ENCODE results near the gene CTBP1.

The CTBP1 gene

DNA sequence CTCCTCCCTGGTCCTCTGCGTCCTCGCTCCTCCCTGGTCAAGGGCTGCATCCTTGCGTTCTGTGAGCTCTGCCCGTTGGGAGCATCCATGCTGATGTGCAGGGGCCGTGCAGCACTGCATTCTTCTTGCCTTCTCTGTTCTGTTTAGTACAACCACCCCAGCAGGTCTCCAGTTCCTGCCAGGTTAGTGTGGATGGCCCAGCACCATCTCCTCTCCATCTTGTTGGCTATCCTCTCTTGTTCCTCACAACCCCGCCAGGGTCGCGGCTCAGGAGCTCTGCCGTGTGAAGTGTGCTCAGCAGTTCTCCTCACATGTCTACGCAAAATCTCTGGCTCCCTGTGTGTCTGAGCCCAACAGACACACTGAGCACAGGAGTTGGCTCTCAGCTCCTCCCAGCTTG, 30.3 kb upstream of the CTBP1 start:
- no peak for DNase-seq

- no peak for DNase-seq
Observed at GRCh38 chr4:1277667-1278665, 29.0 kb upstream of the CTBP1 start.

GRCh38 chr4:1276984-1277383, 28.1 kb upstream of the CTBP1 start:
- DNase-seq, result no peak

- no peak for DNase-seq
Observed at GRCh38 chr4:1274871-1275270, 25.9 kb upstream of the CTBP1 start.

DNA sequence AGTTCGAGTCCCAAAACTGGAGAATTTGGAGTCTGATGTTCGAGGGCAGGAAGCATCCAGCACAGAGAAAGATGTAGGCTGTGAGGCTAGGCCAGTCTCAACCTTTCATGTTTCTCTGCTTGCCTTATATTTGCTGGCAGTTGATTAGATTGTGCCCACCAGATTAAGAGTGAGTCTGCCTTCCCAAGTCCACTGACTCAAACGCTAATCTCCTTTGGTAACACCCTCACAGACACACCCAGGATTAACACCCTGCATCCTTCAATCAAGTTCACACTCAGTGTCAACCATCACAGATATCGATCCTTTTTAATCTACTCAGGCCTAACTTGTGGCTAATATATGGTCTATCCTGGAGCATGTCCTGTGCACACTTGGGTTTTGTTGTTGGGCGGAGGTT, 22.8 kb upstream of the CTBP1 start:
- no peak for DNase-seq

GRCh38 chr4:1269209-1269608, 20.3 kb upstream of the CTBP1 start:
- DNase-seq, result no peak

- DNase-seq, result no peak
Observed at GRCh38 chr4:1266881-1267763, 18.2 kb upstream of the CTBP1 start.

GRCh38 chr4:1265351-1265750, 16.4 kb upstream of the CTBP1 start:
- no peak for DNase-seq

GRCh38 chr4:1264942-1265341, 16.0 kb upstream of the CTBP1 start:
- no peak for DNase-seq

- DNase-seq, result no peak
Observed at GRCh38 chr4:1261107-1261928, 12.4 kb upstream of the CTBP1 start.

- DNase-seq, result no peak
Observed at GRCh38 chr4:1260418-1261106, 11.6 kb upstream of the CTBP1 start.

DNA sequence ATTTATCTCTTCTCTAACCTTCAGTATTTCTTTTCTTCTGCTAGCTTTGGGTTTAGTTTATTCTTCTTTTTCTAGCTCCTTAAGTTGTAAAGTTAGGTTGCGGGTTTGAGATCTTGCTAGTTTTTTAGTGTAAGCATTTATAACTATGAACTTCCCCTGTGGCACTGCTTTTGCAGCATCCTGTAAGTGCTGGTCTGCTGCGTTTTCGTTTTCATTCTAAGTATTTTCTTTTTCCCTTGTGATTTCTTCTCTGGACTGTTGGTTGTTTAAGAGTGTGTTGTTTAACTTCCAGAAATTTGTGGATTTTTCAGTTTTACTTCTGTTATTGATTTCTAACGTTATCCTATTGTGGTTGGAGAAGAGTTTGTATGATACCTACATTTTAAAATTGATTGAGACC, 11.0 kb upstream of the CTBP1 start:
- no peak for DNase-seq

DNA sequence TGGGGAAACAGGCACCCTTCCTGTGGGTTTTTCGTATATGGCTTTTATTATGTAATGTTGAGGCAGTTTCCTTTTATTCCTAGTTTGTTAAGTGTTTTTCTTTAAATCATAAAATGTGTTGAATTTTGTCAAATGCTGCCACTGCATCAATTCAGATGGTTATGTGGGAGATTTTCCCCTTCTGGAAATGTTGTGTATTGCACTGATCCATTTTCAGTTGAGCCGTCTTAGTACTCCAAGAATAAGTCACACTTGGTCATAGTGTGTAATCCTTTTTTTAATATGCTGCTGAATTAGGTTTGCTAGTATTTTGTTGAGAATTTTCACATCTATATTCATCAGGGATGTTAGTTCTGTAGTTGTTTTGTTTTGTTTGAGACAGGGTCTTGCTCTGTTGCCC, 9.5 kb upstream of the CTBP1 start:
- no peak for DNase-seq

GRCh38 chr4:1255699-1256098, 6.8 kb upstream of the CTBP1 start:
- no peak for DNase-seq

DNA sequence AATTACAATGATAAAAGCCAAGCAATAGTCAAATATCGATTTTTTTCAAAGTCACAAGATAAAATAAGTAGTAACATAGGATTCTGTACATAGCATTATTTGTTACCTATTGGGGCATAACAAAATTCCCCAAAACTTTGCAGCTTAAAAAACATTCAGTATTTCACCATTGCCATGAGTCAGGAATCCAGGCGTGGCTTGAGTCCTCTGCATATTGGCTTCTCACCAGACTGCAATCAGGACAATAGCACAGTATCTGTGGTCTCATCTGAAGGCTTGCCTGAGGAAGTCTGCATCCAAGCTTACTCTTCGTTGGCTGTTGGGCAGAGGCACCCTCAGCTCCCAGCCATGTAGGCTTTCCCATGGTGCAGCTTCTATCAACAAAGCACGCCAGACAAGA, 6.2 kb upstream of the CTBP1 start:
- DNase-seq, result no peak

- peak; percentile 28 for DNase-seq
Observed at GRCh38 chr4:1253831-1254230, 4.9 kb upstream of the CTBP1 start.

- DNase-seq, result no peak
Observed at GRCh38 chr4:1252928-1253492, 4.1 kb upstream of the CTBP1 start.

DNA sequence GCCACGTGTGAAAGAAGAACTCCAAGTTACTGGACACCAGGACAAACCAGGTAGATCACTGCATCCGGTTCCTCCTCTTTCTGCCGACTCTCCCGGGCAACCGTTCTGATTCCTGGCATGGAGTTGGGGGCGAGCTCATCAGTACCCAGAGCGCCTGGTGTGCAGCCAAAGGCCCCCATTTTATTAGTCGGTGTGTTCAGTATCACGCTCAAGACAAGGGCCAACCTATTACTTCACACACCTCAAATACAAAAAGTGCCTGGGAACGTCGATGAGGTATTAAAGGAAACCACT, 2.8 kb upstream of the CTBP1 start:
- no peak for DNase-seq

DNA sequence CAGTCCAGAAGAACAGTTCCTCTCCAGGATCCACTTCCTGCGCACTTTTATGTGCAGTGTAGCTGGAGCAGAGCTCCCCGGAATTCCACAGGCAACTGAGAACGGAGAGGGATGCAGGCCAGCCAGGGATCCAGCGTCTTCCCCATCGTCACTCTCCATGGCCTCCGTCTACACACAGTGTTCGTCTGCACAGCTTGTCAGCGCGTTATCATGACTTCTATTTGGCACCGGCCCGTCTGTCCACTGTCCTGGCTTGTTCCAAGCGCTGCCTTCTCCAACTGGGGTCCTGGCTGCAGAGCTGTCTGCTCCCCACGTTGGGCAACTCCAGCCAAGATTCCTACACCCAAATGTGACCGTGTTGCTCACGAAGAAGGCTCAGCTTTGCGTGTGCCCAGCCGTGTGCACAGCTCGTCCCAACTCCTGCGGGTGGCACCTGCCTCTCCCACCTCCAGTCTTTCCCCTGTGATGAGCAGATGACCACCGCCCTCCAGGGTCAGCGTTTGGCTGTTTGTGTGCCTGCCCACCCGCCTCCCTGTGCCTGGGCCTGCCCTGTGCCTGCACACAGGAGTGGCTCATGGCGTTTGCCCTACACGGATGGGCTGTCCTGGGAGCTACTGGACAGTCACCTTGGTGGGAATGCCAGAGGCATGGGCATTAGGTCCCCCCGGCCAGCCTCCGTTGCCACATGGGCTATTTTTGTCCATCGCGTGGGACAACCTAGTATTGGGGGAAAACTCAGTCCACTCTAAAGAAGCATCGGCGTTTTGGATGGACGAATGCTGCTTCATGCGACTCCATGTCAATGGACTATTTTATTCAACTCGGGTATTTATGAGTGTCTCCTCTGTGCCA, 2.2 kb upstream of the CTBP1 start:
- DNase-seq, result no peak

DNA sequence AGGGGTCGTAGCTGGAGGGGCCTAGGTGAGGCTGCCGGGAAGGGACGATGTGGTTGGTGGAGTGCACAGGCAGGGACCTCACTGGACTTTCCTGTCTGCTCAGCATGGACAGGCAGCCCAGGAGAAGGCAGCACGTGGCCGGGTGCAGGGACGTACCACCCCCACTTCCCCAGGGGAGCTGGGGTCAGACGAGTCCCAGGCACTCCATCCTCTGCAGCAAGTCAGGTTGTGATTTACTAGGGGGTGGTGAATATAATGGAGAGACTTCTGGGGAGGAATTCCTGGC, 1.5 kb upstream of the CTBP1 start:
- no peak for DNase-seq

GRCh38 chr4:1249731-1250526, 999 bp upstream of the CTBP1 start:
- peak; percentile 58 for DNase-seq

All from CD4-positive, alpha-beta T cell treated with Interleukin-4 for 4 hours (primary cell).